ENCODE results near the gene B3GAT3.
"Not testable (repeated sequence)": the region's sequence is repeated elsewhere in the genome, so short reads cannot be mapped to it uniquely, and the experiment has no call there.

The B3GAT3 gene

GRCh38 chr11:62621567-62622470 is at the start of gene B3GAT3:
B3GAT3 (minus strand) TSS chr11:62621986; CDS start chr11:62621947, 39 bp downstream.
- DNase-seq: peak; percentile 99

DNA sequence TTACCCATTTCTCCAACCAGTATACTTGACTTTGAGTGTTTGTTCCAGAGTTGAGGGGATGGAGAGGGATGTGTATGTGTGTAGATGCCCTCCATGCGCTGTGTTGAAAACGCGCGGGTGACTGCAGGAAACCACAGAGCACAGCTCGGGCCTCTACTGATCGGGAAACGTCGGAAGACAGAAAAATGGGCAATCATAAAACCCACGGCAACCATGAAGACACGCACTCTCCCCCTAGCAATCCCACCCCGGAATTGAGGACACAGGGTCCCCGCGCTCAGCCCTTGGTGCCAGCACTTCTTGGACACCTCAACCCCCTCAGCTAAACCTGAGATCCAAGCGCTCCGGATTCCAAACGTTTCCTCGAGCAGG is 49.4 kb upstream of the B3GAT3 start:
- DNase-seq: no peak

- DNase-seq: no peak
Observed at GRCh38 chr11:62669420-62670161, 47.8 kb upstream of the B3GAT3 start.

DNA sequence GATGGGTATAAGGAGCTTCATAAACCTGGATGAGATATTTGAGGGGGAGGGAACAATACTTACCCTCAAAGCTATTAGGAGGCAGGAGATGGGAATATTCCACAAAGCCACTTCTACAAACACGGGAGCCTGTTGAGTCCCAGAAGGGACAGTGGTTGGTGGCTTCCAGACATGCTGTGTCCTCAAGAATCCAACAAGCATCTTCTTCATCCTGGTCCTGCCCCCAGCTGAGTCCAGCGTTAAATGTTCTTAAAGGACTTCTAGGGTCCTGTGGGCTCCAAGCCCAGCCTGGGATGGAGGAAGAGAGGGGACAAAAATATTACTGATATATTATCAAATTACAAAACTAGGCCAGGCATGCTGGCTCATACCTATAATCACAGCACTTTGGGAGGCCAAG is 45.7 kb upstream of the B3GAT3 start:
- DNase-seq: no peak

DNA sequence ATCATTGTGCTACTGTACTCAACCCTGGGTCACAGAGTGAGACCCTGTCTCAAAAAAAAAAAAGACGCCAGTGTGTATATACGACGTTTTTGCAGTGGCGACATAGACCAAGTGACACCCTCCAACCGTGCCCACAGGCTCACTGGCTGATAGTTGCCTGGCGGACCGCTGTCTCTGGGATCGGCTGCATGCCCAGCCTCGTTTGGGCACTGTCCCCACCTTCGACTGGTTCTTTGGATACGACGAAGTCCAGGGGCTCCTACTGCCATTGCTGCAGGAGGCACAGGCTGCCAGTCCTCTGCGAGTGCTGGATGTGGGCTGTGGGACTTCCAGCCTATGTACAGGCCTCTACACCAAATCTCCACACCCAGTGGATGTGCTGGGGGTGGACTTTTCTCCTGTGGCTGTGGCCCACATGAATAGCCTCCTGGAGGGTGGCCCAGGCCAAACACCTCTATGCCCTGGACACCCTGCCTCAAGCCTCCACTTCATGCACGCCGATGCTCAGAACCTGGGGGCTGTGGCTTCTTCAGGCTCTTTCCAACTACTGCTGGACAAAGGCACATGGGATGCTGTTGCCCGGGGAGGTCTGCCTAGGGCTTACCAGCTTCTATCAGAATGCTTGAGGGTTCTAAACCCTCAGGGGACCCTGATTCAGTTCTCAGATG is 44.6 kb upstream of the B3GAT3 start:
- DNase-seq: peak; percentile 47

- DNase-seq: peak; percentile 79
Observed at GRCh38 chr11:62665599-62666258, 43.9 kb upstream of the B3GAT3 start.

DNA sequence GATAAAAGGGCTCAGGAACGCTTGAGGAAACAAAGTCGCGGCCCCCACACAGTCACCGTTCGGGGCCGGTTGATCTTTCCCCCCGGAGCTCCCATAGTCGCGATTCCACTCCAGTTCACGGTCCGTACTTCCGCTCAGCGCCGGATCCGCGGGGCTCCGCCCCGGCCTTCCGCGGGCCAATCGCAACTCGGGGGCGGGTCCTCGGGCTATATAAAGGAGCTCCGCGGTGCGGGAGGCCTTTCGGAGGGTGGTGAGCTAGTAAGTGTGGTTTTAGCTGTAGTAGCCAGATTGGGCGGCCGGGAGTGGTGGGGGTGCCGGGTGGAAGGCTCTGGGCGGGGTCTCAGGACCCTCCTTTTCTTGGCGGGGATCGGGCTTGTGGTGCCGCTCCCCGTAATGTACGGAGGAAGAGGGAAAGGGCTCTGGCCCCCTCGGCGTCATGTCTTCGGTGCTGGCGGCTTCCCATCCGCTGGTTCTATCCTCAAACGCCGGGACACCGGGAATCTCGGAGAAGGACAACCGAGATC is 43.4 kb upstream of the B3GAT3 start, which contains the start of the genes C11orf98 and CSKMT:
C11orf98 (minus strand) TSS at position 136 of the 524 bp plus-strand sequence; CDS start at position 95, 41 bp downstream.
CSKMT (plus strand) TSS at position 238 of the 524 bp plus-strand sequence. CDS start 568 bp downstream, outside the sequence.
- DNase-seq: peak; percentile 98

DNA sequence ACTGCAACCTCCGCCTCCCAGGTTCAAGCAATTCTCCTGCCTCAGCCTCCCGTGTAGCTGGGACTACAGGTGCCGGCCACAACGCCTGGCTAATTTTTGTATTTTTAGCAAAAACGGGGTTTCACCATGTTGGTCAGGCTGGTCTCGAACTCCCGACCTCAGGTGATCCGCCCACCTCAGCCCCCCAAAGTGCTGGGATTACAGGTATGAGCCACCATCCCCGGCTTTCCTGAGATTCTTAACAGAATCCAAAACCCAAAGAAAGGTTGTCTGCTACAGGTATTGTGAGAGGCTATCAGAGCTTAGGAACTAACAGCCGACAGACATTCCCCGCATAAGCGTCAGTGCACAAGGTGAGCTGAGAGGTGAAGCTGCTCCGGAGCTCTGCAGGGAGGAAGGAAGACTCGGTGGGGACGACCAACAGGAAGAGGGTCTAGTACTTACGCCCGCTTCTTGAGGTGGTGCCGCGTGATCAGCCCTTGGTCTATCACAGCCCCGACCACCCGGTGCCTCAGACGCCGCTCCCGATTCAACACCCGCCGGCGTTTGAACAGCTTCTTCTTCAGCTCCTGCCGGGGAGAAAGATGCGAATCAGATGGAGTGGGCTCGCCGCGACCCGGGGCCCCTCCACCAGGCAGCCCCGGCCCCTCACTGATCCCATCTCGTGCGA is 42.8 kb upstream of the B3GAT3 start:
- peak; percentile 72 for DNase-seq

DNA sequence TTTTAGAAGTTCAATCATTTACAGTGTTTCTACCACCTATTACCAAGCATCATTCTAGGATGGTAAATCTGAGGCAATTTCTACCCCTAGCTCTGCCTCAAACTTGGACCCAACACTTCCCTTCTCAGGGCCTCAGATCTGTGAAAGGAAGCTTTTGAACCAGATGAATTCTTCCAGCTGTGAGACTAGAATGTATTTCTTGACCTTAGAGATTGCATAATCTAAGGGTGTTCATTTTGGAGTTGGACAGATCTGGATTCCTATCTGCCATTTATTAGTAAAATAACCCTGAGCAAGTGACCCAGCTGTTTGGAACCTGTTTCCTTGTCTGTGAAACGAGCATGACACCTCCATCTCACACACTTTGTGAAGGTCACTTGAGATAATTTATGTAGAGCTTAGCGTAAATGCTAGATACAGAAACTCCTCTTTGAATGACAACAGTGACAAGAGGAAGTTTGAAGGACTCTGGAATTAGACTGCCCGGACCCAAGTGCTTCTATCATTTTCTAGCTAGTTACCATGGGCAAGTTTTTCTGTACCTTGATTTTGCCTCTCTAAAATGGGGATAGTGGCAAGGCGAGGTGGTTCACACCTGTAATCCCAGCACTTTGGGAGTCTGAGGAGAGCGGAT is 35.1 kb upstream of the B3GAT3 start:
- DNase-seq: no peak

- DNase-seq: no peak
Observed at GRCh38 chr11:62654297-62654696, 32.5 kb upstream of the B3GAT3 start.

DNA sequence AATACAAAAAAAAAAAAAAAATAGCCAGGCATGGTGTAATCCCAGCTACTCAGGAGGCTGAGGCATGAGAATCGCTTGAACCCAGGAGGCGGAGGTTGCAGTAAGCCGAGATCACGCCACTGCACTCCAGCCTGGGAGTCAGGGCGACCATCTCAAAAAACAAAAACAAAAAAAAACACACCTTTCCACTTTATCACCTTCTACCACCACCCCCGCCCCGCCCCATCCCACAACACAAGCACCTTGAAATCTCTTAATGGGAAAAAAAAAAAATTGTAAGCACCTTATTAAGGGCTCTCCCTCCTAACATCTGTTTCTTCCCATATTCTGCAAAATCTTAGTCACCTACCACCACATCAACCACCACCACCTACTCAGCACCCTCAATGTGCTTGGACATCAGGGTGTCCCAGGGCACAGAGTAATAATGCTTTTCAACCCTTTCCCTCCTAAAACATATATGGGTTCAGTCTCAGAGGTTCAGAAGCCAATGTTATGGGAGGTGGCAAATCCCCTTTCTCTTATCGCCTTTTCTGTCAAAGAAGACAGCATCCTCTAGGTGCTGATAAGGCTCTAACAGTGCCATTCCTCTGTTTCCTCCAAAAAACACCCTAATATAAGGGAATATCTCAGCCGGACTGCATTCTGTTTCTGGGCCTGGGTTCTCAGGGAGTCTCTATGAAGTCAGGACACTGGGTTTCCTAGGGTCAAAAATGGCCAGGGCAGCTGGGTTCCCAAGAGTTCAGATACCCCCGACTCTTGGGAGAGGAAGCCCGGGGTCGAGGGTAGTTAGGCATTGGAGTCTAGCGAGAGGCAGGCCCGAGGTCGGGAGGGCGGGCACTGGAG is 30.6 kb upstream of the B3GAT3 start:
- DNase-seq: peak; percentile 44

DNA sequence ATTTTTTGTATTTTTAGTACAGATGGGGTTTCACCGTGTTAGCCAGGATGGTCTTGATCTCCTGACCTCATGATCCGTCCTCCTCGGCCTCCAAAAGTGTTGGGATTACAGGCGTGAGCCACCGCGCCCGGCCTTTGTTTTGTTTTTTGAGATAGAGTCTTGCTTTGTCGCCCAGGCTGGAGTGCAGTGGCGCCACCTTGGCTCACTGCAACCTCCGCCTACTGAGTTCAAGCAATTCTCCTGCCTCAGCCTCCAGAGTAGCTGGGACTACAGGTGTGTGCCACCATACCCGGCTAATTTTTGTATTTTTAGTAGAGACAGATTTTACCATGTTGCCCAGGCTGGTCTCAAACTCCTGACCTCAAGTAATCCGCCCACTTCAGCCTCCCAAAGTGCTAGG is 28.5 kb upstream of the B3GAT3 start:
- not testable (repeated sequence) for DNase-seq

- no peak for DNase-seq
Observed at GRCh38 chr11:62649486-62649885, 27.7 kb upstream of the B3GAT3 start.

DNA sequence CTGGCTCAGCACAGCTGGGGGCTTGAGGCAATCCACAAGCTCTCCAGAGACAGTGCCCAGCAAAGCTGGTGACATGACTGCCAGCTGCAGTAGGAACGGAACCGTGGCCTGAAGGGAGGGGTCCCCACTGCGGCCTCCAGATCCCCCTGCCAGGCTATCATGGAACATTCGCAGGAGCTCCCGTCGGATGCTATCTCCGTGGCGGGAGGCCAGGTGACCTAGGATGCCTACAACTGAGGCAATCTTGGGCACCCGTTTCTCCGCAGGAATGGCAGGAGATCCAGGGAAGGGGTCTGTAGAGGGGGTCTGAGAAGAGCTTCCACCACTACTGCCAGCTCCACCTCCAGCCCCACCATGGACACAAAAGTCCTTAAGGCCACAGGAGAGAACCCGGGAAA is 27.2 kb upstream of the B3GAT3 start:
- DNase-seq: no peak

DNA sequence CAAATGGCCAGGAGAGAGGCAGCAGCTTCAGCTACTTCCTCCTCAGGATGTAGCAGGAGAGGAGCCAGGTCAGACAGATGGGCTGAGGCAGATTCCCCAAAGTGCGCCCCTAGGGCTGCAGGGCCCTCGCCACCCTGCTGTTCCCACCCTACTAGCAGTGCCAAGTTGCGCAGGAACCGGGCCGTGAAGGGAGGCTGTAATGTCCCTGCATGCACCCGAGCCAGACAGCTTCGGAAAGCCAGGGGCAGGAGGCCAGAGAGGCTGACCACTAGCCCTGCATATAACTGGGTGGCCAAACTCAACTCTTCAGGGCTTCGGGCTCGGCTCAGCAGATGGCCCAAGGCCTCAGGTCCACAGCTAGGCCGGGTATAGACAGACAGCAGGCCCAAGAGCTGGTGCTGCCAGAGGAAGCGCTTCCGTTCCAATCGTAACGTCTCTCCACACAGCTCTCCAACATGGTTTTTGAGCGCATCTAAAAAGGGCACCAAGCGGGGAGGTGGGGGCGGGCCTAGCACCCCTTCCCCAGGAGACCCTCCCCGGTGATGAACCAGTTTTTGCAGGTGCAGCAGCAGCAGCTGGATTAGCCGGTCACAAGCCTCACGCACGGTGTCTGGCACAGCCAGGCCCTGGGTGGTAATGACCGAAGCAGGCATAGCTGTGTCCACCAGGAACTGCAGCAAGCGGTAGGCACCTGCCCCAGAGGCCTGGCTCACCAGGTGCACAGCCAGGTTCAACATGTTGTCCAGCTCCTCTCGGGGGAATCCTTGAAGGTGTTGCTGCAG is 26.6 kb upstream of the B3GAT3 start:
- no peak for DNase-seq

DNA sequence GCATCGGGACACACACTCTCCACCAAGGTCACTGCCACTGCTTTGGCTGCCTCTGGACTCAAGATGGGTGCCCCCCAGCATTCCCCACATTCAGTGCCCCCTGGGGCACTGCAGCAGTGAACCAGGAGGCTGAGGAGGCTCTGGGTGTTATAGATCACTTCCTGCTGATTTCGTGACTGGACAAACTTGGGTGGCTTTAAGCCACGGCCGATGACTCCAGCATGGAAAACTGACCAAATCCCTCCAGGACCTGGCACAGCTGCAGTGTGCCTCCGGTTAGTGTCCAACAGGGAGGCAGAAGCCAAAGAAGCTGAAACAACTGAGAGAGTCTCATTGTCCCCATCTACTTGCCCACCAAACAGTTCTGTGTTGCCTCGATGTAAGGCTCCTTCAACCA is 25.8 kb upstream of the B3GAT3 start:
- no peak for DNase-seq

- no peak for DNase-seq
Observed at GRCh38 chr11:62646825-62647608, 25.2 kb upstream of the B3GAT3 start.

DNA sequence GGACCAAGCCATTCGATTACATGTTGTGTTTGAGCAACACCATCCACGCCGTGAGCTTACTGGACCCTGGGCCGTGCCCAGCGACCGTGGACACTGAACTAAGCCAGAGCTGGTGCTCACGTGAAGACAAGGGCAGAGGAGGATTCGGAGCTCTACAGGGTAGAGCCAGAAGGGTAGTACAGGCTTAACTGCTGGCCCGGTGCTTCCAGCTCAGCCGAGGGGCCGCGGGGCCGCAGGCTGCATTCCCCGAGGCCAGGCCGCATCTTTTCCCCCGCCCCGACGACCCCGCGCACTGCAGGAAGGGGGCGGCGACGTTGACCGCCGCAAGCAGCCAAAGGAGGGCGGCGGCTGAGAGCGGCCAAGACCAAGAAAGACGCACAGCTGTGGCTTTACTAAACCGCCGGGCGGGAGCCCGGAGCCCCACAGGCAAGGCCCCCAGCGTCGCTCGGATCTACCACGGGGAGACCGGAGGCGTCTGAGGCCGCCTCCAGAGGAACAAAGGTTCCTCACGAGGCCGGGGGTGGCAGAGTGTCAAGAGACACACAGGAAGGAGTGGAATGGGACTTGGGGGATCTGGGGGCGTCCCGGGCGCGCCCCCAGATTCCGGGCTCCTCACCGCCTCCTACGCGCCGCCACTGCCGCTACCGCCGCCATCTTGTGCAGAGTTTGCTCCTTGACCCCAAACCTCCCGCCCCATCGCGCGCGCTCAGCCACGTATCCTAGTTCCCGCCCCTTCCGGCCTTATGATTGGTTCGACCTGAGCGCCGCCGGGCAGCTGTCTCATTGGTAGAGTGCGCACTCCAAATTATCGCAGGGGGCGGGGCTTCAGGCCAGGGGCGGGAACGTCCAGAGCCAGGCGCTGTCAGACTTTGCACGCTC is 24.4 kb upstream of the B3GAT3 start, which contains the start of gene GANAB:
GANAB (minus strand) TSS at position 668 of the 879 bp plus-strand sequence; CDS start at position 654, 14 bp downstream.
- peak; percentile 99 for DNase-seq
